GM03348 (cell line): Measurements from ENCODE around the gene PDE4B.

ENCODE experiments used
- DNase-seq: peaks from one replicate; pipeline ENCODE4 v3.0.0; 2012; ENCODE audit warnings: low spot score

The PDE4B gene

GRCh38 chr1:65882076-65882475 is 89.4 kb downstream of the PDE4B start:
- no peak for DNase-seq

DNA sequence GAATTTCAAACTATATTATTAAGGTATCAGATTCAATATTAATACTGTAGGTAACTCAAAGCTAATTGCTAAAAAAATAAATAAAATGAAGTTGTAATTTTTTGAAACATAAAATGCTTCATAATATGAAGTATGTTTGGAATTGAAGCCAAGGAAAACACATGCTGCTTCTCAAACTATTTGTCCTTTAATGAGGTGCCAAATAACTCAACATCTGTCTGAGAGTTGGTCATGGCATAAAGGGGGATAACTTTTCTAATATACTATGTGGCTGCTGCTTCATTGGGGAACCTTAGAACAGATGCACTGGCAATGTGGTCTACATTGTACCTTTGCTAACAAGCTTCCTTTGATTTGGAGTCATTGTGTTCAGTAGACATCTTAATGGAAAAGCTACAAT is 96.7 kb downstream of the PDE4B start:
- DNase-seq = no peak

GRCh38 chr1:65890201-65890843 is 97.6 kb downstream of the PDE4B start:
- no peak for DNase-seq

DNA sequence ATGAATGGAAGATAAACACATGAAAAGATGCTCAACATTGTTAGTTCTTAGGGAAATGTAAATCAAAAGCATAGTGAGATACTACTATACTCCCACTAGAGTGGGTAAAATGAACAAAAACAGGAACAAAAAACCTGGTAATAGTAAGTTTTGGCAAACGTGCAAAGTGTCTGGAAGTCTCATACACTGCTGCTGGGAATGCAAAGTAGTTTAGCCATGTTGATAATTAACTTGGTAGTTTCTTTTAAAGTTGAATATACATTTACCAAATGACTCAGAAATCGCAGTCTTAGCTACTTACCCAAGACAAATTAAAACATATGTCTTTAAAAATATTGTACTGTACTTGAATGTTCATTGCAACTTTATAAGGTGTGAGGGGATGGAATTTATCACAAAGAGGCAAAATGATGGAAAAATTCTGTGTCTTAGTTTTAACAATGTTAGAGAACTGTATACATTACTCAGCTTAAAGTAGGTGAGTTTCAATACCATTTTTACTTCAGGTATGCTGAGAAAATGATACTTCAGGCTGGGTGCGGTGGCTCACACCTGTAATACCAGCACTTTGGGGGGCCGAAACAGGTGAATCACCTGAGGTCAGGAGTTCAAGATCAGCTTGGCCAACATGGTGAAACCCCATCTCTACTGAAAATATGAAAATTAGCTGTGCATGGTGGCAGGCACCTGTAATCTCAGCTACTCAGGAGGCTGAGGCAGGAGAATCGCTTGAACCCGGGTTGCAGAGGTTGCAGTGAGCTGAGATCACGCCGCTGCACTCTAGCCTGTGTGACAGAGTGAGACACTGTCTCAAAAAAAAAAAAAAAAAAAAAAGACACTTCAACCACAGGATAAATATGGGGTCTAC is 102.3 kb downstream of the PDE4B start:
- DNase-seq = no peak

- no peak for DNase-seq
Observed at GRCh38 chr1:65896721-65897120, 104.0 kb downstream of the PDE4B start.

- DNase-seq = no peak
Observed at GRCh38 chr1:65897485-65897884, 104.8 kb downstream of the PDE4B start.

DNA sequence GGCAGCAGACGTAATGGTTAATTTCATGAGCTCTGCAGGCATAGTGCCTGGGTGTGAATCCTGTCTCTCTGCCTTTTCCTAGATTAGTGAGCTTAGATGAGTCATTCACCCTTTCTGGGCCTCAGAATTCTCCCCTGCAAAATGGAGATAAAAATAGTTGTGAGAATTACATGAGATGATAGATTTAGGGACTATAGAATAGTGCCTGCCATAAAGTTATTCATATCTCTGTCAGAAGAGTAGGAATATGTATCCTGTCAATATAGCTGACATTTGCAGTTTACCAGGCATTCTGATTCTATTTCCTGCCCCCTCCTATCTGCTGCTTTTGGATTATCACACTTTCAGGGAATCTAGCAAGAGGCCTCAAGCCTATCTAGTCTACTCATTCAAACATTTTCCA is 112.0 kb downstream of the PDE4B start:
- peak; percentile 31 for DNase-seq

DNA sequence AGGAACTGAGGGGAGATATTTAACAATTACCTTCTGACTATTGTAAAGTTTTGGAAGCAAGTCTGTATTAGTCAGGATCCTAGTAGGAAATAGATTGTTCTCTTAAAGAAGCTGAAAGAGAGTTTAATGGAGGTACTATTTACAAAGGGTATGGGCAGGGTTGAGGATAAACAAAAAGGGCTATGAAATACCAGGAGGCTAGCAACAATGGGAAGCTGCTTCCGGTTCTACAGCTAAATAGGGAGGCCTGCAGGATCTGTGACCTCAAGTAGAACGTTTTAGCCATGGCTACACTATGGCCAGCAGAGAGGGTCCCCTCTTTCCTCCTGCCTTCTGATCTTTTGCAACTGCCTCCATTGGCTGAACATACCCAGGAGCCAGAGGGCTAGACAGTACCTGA is 117.7 kb downstream of the PDE4B start:
- no peak for DNase-seq

- no peak for DNase-seq
Observed at GRCh38 chr1:65911679-65912078, 119.0 kb downstream of the PDE4B start.

DNA sequence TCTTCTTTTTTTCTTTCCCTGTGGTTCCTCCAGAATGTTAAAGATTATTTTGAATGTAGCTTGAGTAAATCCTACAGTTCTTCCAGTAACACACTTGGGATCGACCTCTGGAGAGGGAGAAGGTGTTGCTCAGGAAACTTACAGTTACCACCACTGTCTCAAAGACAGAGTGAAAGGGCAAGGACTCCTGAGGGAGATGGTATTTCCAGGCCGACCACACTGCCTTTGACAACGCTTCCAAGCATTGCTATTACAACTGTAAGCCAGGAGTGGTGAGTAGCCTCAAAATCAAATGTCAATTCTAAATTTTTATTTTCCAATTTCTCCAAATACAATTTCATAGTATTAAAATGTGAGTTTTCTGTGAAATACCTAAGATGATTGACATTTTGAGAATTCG is 125.9 kb downstream of the PDE4B start:
- no peak for DNase-seq

- DNase-seq = no peak
Observed at GRCh38 chr1:65921446-65921845, 128.8 kb downstream of the PDE4B start.

- peak; percentile 56 for DNase-seq
Observed at GRCh38 chr1:65924471-65924870, 131.8 kb downstream of the PDE4B start.

GRCh38 chr1:65938506-65938905 is 145.8 kb downstream of the PDE4B start:
- no peak for DNase-seq

GRCh38 chr1:65939191-65939590 is 146.5 kb downstream of the PDE4B start:
- no peak for DNase-seq

- DNase-seq = no peak
Observed at GRCh38 chr1:65939636-65940035, 146.9 kb downstream of the PDE4B start.

DNA sequence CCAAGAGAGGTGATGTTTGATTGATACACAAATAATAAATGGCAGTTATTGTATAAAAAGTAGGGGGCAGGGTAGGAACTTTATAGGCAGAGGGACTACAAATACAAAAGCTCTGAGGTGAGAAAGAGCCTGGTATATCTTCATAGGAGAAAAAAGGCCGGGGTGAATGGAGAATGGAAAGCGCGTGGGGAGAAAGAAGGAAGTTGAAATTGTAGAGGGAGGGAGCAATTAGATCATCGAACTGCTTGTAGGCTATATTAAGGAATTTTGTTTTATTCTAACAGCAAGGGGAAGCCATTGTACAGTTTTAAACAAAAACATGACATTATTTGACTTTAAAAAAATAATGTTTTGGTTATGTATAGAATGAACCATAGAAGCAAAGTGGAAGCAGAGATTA is 147.4 kb downstream of the PDE4B start:
- no peak for DNase-seq

GRCh38 chr1:65942476-65942875 is 149.8 kb downstream of the PDE4B start:
- no peak for DNase-seq

- no peak for DNase-seq
Observed at GRCh38 chr1:65946376-65946775, 153.7 kb downstream of the PDE4B start.

DNA sequence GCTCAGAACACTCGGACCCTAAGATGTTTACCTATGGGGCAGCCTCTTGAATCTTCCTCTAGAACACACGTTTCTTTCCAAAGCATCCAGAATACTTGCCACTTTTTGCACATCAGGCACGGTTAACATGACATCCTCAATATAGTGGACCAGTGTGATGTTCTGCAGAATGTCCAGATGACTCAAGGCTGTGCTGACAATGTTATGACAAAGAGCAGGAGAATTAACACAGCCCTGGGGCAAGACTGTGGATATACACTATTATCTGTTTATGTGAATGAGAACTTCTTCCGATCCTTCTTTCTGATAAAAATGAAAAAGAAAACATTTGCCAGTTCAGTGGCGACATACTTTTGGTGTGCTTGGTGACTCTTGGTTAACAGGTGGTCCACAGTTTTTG is 154.3 kb downstream of the PDE4B start:
- no peak for DNase-seq

DNA sequence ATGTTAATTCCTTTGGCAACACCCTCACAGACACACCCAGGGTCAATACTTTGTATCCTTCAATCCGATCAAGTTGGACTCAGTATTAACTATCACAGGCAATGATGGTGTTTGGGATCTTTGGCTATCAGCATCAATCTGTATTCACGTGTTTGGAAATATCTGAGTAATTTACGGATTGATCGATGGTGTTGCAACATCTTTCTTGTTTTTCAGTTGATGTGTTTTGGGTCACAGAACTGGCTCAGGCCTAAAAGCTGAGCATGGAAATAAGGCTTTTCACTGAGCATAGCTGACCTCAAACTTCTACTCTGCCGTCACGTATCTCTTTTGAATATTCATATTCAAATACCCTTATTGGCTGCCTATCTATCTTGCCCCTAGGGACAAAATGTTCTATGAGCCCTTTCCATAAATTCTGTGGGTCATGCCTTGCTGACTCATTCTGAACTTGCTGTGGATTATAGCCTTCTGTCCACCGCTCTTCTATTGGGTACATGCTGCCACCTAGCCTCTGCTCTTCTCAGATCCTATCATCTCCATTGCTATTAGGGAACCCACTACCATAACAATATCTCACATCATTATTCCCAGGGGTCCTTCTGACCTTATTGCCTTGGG is 156.0 kb downstream of the PDE4B start:
- DNase-seq = peak; percentile 42

- no peak for DNase-seq
Observed at GRCh38 chr1:65949230-65949626, 156.5 kb downstream of the PDE4B start.

GRCh38 chr1:65949933-65950332 is 157.2 kb downstream of the PDE4B start:
- DNase-seq = no peak

GRCh38 chr1:65952696-65953095 is 160.0 kb downstream of the PDE4B start:
- no peak for DNase-seq
